ENCODE measurements around the gene GGT7. TPM values are rescaled to one million over a fixed set of nuclear protein-coding genes. Genes with fewer than 3 reads are reported as not detected.
"Not testable (repeated sequence)": the region's sequence is repeated elsewhere in the genome, so short reads cannot be mapped to it uniquely, and the experiment has no call there.

The GGT7 gene
- total and polyA plus RNA-seq, 9 of the 15 experiments (the other 6 are each of a cell fraction or from before 2014, with no cell fraction given): 0.04 to 18.3 (median 5.9) TPM

- H3K4me2 ChIP-seq (ENCODE audit: insufficient read depth, low read length); H3K27ac ChIP-seq (ENCODE audit: extremely low read depth, low read depth, low read length); CTCF ChIA-PET (ENCODE audit: low intra/inter-chr PET ratio); H3K9me3 ChIP-seq (replicated peaks; ENCODE audit: control insufficient read depth, insufficient read depth, low read depth, low read length); ATAC-seq; intact Hi-C loops (cut with micrococcal nuclease); H4K20me1 ChIP-seq (replicated peaks; ENCODE audit: control insufficient read depth, insufficient read depth, low read length); H3K4me1 ChIP-seq (replicated peaks in 1 of 2; ENCODE audit: control insufficient read depth in 2 of 2, insufficient read depth in 2 of 2, low read length in 2 of 2); DNase-seq (ENCODE audit: extremely low read depth in 1 of 4, low spot score in 3 of 4); BruUV-seq (replicated peaks); H2AFZ ChIP-seq (ENCODE audit: low read depth, low read length); FAIRE-seq; in situ Hi-C loops (cut with MboI); H3K9me1 ChIP-seq (ENCODE audit: control insufficient read depth, insufficient read depth, low read length); H3K9ac ChIP-seq (ENCODE audit: insufficient read depth in 1 of 2, low read depth in 2 of 2, low read length in 2 of 2); H3K4me3 ChIP-seq; H3K27me3 ChIP-seq (ENCODE audit: control insufficient read depth in 2 of 2, insufficient read depth in 2 of 2, low read length in 2 of 2): not testable (repeated sequence)
- peak; percentile 18 for TF ChIP-seq NFYB (IDR thresholded peaks at IDR 0.05; ENCODE audit: extremely low read depth, insufficient read length)
- POLR2A ChIA-PET: interaction anchor here (1.3 kb wide), 1 partner anchor 10 kb away, joined by 6 read pairs; no protein-coding TSS in a partner anchor
- peaks cover 38% of the 10 kb centered on the region for H3K36me3 ChIP-seq (ENCODE audit: control insufficient read depth, insufficient read depth, low read length)
- peaks cover 18% of the 10 kb centered on the region; the same call in 2 of the 3 replicates for H3K79me2 ChIP-seq (ENCODE audit: control insufficient read depth, insufficient read depth, low read length)
- WGBS (ENCODE audit: insufficient coverage, low coverage, missing lambda C conversion rate): no CpG with 5 or more reads among the region's 3 CpGs
Observed at GRCh38 chr20:34898129-34898528, 25.5 kb upstream of the GGT7 start.

GRCh38 chr20:34896086-34896621, 23.5 kb upstream of the GGT7 start:
- BruUV-seq (replicated peaks): no TSS peak
- no peaks in the 10 kb centered on the region for H4K20me1 ChIP-seq (replicated peaks; ENCODE audit: control insufficient read depth, insufficient read depth, low read length)
- H3K4me3 ChIP-seq: no peak overlapping the region
- 64% methylated on average over 1 of the region's 1 CpG for WGBS (ENCODE audit: insufficient coverage, low coverage, missing lambda C conversion rate)
- H3K27me3 ChIP-seq (ENCODE audit: control insufficient read depth in 2 of 2, insufficient read depth in 2 of 2, low read length in 2 of 2): no peaks in the 10 kb centered on the region
- DNase-seq (ENCODE audit: extremely low read depth in 1 of 4, low spot score in 3 of 4) (no peak), FAIRE-seq (no peak), ATAC-seq (no peak)
- H3K79me2 ChIP-seq (ENCODE audit: control insufficient read depth, insufficient read depth, low read length): peaks cover 37% of the 10 kb centered on the region; the same call in 2 of the 3 replicates
- no peak overlapping the region for H3K27ac ChIP-seq (ENCODE audit: extremely low read depth, low read depth, low read length)
- TF ChIP-seq HDAC6 (IDR thresholded peaks at IDR 0.05; ENCODE audit: low read depth, low read length) (no peak), TARDBP (IDR thresholded peaks at IDR 0.05) (no peak), XRCC5 (IDR thresholded peaks at IDR 0.05; ENCODE audit: low read depth, low read length) (no peak), MLLT1 (IDR thresholded peaks at IDR 0.05) (no peak), THAP7 (CRISPR knock-in tag; IDR thresholded peaks at IDR 0.05) (no peak), ZFP36 (IDR thresholded peaks at IDR 0.05; ENCODE audit: low read depth, low read length, partially characterized antibody) (no peak), MYBL2 (IDR thresholded peaks at IDR 0.05; ENCODE audit: low read depth) (no peak), MYBL2 (CRISPR knock-in tag; IDR thresholded peaks at IDR 0.05; ENCODE audit: borderline replicate concordance) (no peak)
- TF ChIP-seq, protein P1, sequence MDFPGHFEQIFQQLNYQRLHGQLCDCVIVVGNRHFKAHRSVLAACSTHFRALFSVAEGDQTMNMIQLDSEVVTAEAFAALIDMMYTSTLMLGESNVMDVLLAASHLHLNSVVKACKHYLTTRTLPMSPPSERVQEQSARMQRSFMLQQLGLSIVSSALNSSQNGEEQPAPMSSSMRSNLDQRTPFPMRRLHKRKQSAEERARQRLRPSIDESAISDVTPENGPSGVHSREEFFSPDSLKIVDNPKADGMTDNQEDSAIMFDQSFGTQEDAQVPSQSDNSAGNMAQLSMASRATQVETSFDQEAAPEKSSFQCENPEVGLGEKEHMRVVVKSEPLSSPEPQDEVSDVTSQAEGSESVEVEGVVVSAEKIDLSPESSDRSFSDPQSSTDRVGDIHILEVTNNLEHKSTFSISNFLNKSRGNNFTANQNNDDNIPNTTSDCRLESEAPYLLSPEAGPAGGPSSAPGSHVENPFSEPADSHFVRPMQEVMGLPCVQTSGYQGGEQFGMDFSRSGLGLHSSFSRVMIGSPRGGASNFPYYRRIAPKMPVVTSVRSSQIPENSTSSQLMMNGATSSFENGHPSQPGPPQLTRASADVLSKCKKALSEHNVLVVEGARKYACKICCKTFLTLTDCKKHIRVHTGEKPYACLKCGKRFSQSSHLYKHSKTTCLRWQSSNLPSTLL (IDR thresholded peaks at IDR 0.05): no peak
- no peaks in the 10 kb centered on the region for H3K9me1 ChIP-seq (ENCODE audit: control insufficient read depth, insufficient read depth, low read length)
- H2AFZ ChIP-seq (ENCODE audit: low read depth, low read length): no peak overlapping the region
- peaks cover 3 to 11% of the 10 kb centered on the region in 2 experiments; a peak in 4 of 5 replicates for H3K4me1 ChIP-seq (replicated peaks in 1 of 2; ENCODE audit: control insufficient read depth in 2 of 2, insufficient read depth in 2 of 2, low read length in 2 of 2)
- CTCF ChIA-PET (ENCODE audit: low intra/inter-chr PET ratio): no interaction called here
- H3K36me3 ChIP-seq (ENCODE audit: control insufficient read depth, insufficient read depth, low read length): peaks cover 40% of the 10 kb centered on the region
- intact Hi-C loops (cut with micrococcal nuclease): no loop called here
- H3K9me3 ChIP-seq (replicated peaks; ENCODE audit: control insufficient read depth, insufficient read depth, low read depth, low read length): no peaks in the 10 kb centered on the region
- in situ Hi-C loops (cut with MboI): no loop called here
- H3K4me2 ChIP-seq (ENCODE audit: insufficient read depth, low read length): no peak overlapping the region
- POLR2A ChIA-PET: interaction anchor here (0.6 to 1.3 kb wide), 2 partner anchors 9 to 12 kb away, joined by 3 read pairs; no protein-coding TSS in a partner anchor
- no peak overlapping the region for H3K9ac ChIP-seq (ENCODE audit: insufficient read depth in 1 of 2, low read depth in 2 of 2, low read length in 2 of 2)
